HCT116 (cell line): Measurements from ENCODE around the gene HPX. TPM values are rescaled to one million over a fixed set of nuclear protein-coding genes. Genes with fewer than 3 reads are reported as not detected.

Experiments used
- ATAC-seq: fragments of 200-7000 bp; cut with Tn5 transposase; 2 replicates; pipeline ENCODE4 v1.9.1; 2020; ENCODE audit warnings: mild to moderate bottlenecking, moderate library complexity
- BruUV-seq: library from RNA; stranded (reverse); fragments of 400-500 nt; replicated peaks from 2 replicates; lab custom pipeline; 2021; lab: Mats Ljungman, UMichigan
- CTCF ChIA-PET: fragments of 300-600 bp; sonication (Branson Sonifier 250); formaldehyde crosslinking; loops from one replicate; lab custom pipeline; 2021; ENCODE audit warnings: antibody characterized with exemption; lab: Charles Lee
- POLR2A ChIA-PET: fragments of 300-600, 350-600 bp; sonication (Branson Sonifier 250); formaldehyde crosslinking; loops from one replicate; lab custom pipeline; 2021; ENCODE audit warnings: antibody characterized with exemption; lab: Charles Lee
- RAD21 ChIA-PET, 2 experiments: fragments of 300-600 bp; sonication (Branson Sonifier 250); formaldehyde crosslinking; loops; one replicate each; lab custom pipeline; 2023; ENCODE audit warnings: low total read pairs in 2 of 2; ENCODE audit not compliant: uncharacterized antibody in 2 of 2, unreplicated experiment in 2 of 2, low non-redundant PET in 1 of 2; lab: Charles Lee
- DNase-seq: peaks from one replicate; pipeline ENCODE4 v3.0.0-alpha.2; 2010; ENCODE audit warnings: low read depth, low spot score
- H2AFZ ChIP-seq: fragments of 200-600 bp; shearing (Covaris generic), sonication (generic); 2 replicates; pipeline ENCODE4 v1.6.1; 2017; ENCODE audit warnings: low read depth, mixed run types, mixed read lengths, antibody characterized with exemption, low read length; ENCODE audit not compliant: poor library complexity, severe bottlenecking
- H3K27ac ChIP-seq: 2 replicates; pipeline ENCODE4 v1.5.1; 2012; ENCODE audit warnings: low read depth, low read length
- H3K27me3 ChIP-seq: fragments of 200-600 bp; sonication (generic); 2 replicates; pipeline ENCODE4 v1.6.1; 2016; ENCODE audit warnings: mixed run types, low read length, mixed read lengths; ENCODE audit not compliant: insufficient read depth
- H3K36me3 ChIP-seq, 2 experiments: fragments of 200-500 bp in 1 of 2; fragments of 200-600 bp in 1 of 2; sonication (Bioruptor generic) in 1 of 2; sonication (generic) in 1 of 2; 2 replicates each; pipeline versions ENCODE4 v1.5.1 to v1.6.1; 2014 to 2016; ENCODE audit warnings: low read length in 2 of 2, inconsistent platforms in 1 of 2, mixed read lengths in 1 of 2, mixed run types in 1 of 2; ENCODE audit not compliant: insufficient read depth in 2 of 2, control insufficient read depth in 1 of 2
- H3K4me1 ChIP-seq, 2 experiments: fragments of 200-600 bp in 1 of 2; sonication (generic) in 1 of 2; 2 replicates each; pipeline versions ENCODE4 v1.5.1 to v1.6.1; 2012 to 2017; ENCODE audit warnings: low read length in 2 of 2, inconsistent platforms in 1 of 2, mild to moderate bottlenecking in 1 of 2, mixed read lengths in 1 of 2, mixed run types in 1 of 2, moderate library complexity in 1 of 2; ENCODE audit not compliant: insufficient read depth in 2 of 2, control insufficient read depth in 1 of 2
- H3K4me2 ChIP-seq: fragments of 200-600 bp; sonication (generic); 2 replicates; pipeline ENCODE4 v1.6.1; 2017; ENCODE audit warnings: mixed run types, low read length, mixed read lengths
- H3K4me3 ChIP-seq, 2 experiments: fragments of 200-600 bp in 1 of 2; sonication (generic) in 1 of 2; replicated peaks in 1 of 2; 2 replicates each; pipeline ENCODE4 v1.5.1; 2011 to 2016; ENCODE audit warnings: low read length in 2 of 2, control low read depth in 1 of 2, low read depth in 1 of 2, mild to moderate bottlenecking in 1 of 2, mixed read lengths in 1 of 2, mixed run types in 1 of 2
- H3K79me2 ChIP-seq: fragments of 200-600 bp; sonication (generic); 2 replicates; pipeline ENCODE4 v1.6.1; 2017; ENCODE audit warnings: mild to moderate bottlenecking, mixed run types, low read length, moderate library complexity, mixed read lengths; ENCODE audit not compliant: insufficient read depth
- H3K9ac ChIP-seq: fragments of 200-600 bp; sonication (generic); 2 replicates; pipeline ENCODE4 v1.6.1; 2016; ENCODE audit warnings: low read length, mixed read lengths
- H3K9me2 ChIP-seq: fragments of 200-600 bp; sonication (generic), shearing (Covaris generic); 2 replicates; pipeline ENCODE4 v1.6.1; 2017; ENCODE audit warnings: mixed run types, mild to moderate bottlenecking, moderate library complexity; ENCODE audit not compliant: insufficient read depth
- H3K9me3 ChIP-seq, 2 experiments: fragments of 200-500 bp in 1 of 2; fragments of 200-600 bp in 1 of 2; sonication (Bioruptor generic) in 1 of 2; sonication (generic) in 1 of 2; 2 replicates each; pipeline ENCODE4 v1.6.1; 2014 to 2017; ENCODE audit warnings: low read length in 2 of 2, mixed read lengths in 2 of 2, inconsistent platforms in 1 of 2, low read depth in 1 of 2, mild to moderate bottlenecking in 1 of 2, mixed run types in 1 of 2, moderate library complexity in 1 of 2; ENCODE audit not compliant: control insufficient read depth in 1 of 2, insufficient read depth in 1 of 2
- H4K20me1 ChIP-seq: fragments of 200-600 bp; sonication (generic), shearing (Covaris generic); 2 replicates; pipeline ENCODE4 v1.6.1; 2017; ENCODE audit warnings: mixed run types, mild to moderate bottlenecking, moderate library complexity; ENCODE audit not compliant: insufficient read depth
- CEBPB ChIP-seq: IDR thresholded peaks from 2 replicates; pipeline ENCODE4 v1.6.1; 2012; ENCODE audit warnings: low read depth
- CTCF ChIP-seq, 3 experiments: fragments of 200-600 bp in 1 of 3; sonication (generic) in 1 of 3; IDR thresholded peaks in 2 of 3; conservative IDR thresholded peaks in 1 of 3; 2 replicates each; pipeline ENCODE4 v1.5.1; 2012 to 2017; ENCODE audit warnings: low read depth in 2 of 3, low read length in 2 of 3, antibody characterized with exemption in 1 of 3, borderline replicate concordance in 1 of 3, control low read depth in 1 of 3, mild to moderate bottlenecking in 1 of 3, mixed read lengths in 1 of 3, mixed run types in 1 of 3, moderate library complexity in 1 of 3; ENCODE audit not compliant: insufficient read depth in 1 of 3
- EGR1 ChIP-seq: IDR thresholded peaks from 2 replicates; pipeline ENCODE4 v1.6.1; 2012; ENCODE audit warnings: low read depth
- ELF1 ChIP-seq: IDR thresholded peaks from 2 replicates; pipeline ENCODE4 v1.6.1; 2012; ENCODE audit warnings: low read depth, borderline replicate concordance
- EZH2 ChIP-seq: fragments of 200-600 bp; sonication (generic); IDR thresholded peaks from 2 replicates; pipeline ENCODE4 v1.6.1; 2017; ENCODE audit warnings: antibody characterized with exemption, mixed run types
- JUND ChIP-seq: IDR thresholded peaks from 2 replicates; pipeline ENCODE4 v1.6.1; 2012
- POLR2A ChIP-seq: IDR thresholded peaks from 2 replicates; pipeline ENCODE4 v1.7.0; 2011; ENCODE audit warnings: borderline replicate concordance; ENCODE audit not compliant: insufficient read depth, insufficient read length; ENCODE audit errors: extremely low read depth
- POLR2AphosphoS5 ChIP-seq: IDR thresholded peaks from 2 replicates; pipeline ENCODE4 v1.6.1; 2011; ENCODE audit warnings: mild to moderate bottlenecking, low read depth, low read length, moderate library complexity
- RAD21 ChIP-seq: IDR thresholded peaks from 2 replicates; pipeline ENCODE4 v1.6.1; 2012; ENCODE audit warnings: low read depth, mild to moderate bottlenecking
- REST ChIP-seq: IDR thresholded peaks from 2 replicates; pipeline ENCODE4 v1.6.1; 2012; ENCODE audit warnings: low read depth
- SIN3A ChIP-seq: IDR thresholded peaks from 2 replicates; pipeline ENCODE4 v1.6.1; 2012; ENCODE audit warnings: low read depth
- SP1 ChIP-seq: IDR thresholded peaks from 2 replicates; pipeline ENCODE4 v1.6.1; 2012; ENCODE audit warnings: low read depth
- ZBTB33 ChIP-seq: IDR thresholded peaks from 2 replicates; pipeline ENCODE4 v1.6.1; 2011; ENCODE audit warnings: mild to moderate bottlenecking, low read length, moderate library complexity; ENCODE audit not compliant: insufficient replicate concordance; ENCODE audit errors: extremely low read depth
- ZFX ChIP-seq: fragments of 450-650 bp; IDR thresholded peaks from 2 replicates; pipeline ENCODE4 v1.6.1; 2017
- intact Hi-C: fragments of 100-400 bp; cut with micrococcal nuclease; formaldehyde crosslinking; loops from 2 replicates; pipeline ENCODE4 v1.10.0; 2022
- total RNA-seq: library from RNA; stranded (reverse); gene quantifications from one replicate; pipeline ENCODE4 v1.2.1, GENCODE V29; 2021; ENCODE audit not compliant: unreplicated experiment

HPX gene
- total RNA-seq, 1 experiment from 2014 or later = 4.6 TPM

GRCh38 chr11:6486256-6486655 lies 45.5 kb upstream of the HPX start:
- Histone ChIP-seq H3K9ac (no peak overlapping the region), H3K27me3 (no peaks in the 10 kb centered on the region), H3K9me2 (no peaks in the 10 kb centered on the region), H3K4me2 (no peak overlapping the region), H3K9me3 (no peaks in the 10 kb centered on the region), H3K79me2 (peaks cover 25% of the 10 kb centered on the region), H4K20me1 (no peaks in the 10 kb centered on the region), H2AFZ (no peak overlapping the region), H3K4me3 (no peak overlapping the region), H3K4me1 (peaks cover 6 to 10% of the 10 kb centered on the region in 2 experiments; a peak in 3 of 4 replicates), H3K36me3 (peaks cover 20 to 42% of the 10 kb centered on the region in 2 experiments), H3K27ac (no peak overlapping the region)
- intact Hi-C loops = no loop called here
- no peak for DNase-seq
- BruUV-seq = no TSS peak
- CTCF ChIA-PET = no interaction called here
- no peak for TF ChIP-seq POLR2A
- no peak for TF ChIP-seq CEBPB
- no peak for TF ChIP-seq EGR1
- no peak for TF ChIP-seq EZH2
- no peak for TF ChIP-seq ZBTB33
- no peak for TF ChIP-seq JUND
- TF ChIP-seq RAD21 = no peak
- no peak for TF ChIP-seq ZFX
- no peak for TF ChIP-seq ELF1
- TF ChIP-seq REST = no peak
- no peak for TF ChIP-seq POLR2AphosphoS5
- no peak for TF ChIP-seq SIN3A
- no peak for TF ChIP-seq SP1
- TF ChIP-seq CTCF (IDR thresholded peaks at IDR 0.05 in 2 of 3, conservative IDR thresholded peaks at IDR 0.05 in 1 of 3; ENCODE audit: borderline replicate concordance in 1 of 3, insufficient read depth in 1 of 3, low read depth in 2 of 3, low read length in 2 of 3) = no peak
- ATAC-seq = no peak
- POLR2A ChIA-PET = no interaction called here
- RAD21 ChIA-PET = no interaction called here
